Measurements from ENCODE around the gene HSP90AB1.
"Not testable (repeated sequence)": the region's sequence is repeated elsewhere in the genome, so short reads cannot be mapped to it uniquely, and the experiment has no call there.

Gene HSP90AB1

DNA sequence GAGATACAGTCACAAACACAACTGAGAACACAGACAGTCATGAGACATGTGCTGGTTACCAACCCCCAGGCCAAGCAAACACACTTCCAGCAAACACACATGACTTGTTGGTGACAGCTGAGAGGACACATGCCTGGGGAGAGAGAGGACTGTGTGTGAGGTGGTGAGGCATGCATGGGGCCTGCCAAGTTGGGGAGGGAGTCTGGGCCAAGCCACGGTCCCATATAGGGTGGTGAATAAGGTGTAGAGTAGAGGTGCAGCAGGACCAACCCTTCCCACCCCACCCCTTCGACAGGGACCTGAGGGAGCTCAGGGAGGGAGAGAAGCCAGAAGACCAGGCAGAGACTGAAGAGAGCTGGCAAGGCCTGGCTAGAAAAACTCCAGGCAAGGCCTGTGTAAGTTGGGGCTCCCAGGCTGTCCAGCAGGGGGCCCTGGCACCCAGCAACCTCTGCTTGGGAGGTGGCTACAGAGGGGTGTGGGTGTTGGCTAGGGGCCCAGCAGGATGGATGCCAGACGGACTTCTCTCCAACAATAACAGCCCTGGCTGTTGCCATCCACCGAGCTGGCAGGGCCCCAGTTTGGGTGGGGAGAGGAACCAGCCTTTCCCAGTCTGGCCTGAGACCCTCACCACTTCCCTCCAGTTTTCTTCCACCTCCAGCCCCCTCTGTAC is 25.5 kb upstream of the HSP90AB1 start:
- peak; percentile 58 for DNase-seq

DNA sequence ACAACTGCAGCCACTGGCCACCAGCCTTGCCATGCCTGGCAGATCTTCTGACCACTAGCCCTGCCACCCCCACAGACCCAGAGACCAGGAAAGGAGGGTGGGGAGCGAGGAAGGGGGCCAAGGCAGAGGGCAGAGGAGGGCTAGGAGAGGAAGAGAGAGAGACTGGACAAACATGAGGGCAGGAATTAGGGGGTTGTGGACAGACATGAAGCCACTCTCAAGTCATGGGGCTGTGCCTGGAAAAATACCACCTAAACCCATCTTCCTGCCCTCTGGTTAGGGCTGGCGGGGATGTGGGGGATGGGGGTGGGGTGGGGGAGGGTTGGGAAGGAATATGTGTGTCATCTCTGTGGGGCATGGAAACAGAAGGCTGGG is 25.0 kb upstream of the HSP90AB1 start:
- DNase-seq: no peak

DNA sequence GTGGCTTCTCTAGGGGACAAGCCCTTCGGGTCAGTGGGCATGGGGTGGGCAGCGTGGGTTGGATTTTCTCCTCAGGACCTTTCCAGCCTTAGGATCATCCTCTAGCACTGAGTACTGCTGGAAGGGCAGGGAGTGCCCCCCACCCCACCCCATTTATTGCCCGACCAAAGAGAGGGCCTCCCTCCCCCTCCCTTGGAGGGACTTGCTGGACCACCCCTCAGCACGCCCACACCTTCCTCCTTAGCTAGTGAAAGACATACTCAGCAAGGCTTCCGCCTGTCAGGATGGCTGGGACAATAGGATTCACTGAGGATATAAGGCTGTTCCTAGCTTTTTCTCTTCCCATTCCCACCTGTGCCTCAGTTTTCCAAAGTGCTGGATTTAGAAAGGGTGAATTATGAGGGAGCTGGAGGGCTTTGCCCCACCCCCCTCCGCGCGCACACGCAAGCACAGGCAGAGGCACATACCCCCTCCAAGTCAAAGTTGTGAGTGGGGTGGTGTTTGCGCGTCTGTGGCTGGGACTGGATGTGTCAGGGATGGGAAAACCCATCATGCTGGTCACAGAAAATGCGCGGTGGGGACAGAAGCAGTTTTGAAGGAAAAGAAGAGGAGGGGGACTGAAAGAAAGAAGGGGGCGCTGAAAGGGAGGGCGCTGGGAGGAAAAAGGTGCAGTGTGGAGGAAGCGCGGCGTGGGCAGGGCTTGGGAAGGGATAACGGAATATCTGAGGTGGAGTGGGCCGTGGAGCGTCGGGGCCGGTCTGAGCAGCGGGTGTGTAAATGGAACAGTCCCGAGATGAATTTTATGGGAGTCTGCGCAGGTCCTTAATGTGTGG is 24.2 kb upstream of the HSP90AB1 start:
- DNase-seq: peak; percentile 62

DNA sequence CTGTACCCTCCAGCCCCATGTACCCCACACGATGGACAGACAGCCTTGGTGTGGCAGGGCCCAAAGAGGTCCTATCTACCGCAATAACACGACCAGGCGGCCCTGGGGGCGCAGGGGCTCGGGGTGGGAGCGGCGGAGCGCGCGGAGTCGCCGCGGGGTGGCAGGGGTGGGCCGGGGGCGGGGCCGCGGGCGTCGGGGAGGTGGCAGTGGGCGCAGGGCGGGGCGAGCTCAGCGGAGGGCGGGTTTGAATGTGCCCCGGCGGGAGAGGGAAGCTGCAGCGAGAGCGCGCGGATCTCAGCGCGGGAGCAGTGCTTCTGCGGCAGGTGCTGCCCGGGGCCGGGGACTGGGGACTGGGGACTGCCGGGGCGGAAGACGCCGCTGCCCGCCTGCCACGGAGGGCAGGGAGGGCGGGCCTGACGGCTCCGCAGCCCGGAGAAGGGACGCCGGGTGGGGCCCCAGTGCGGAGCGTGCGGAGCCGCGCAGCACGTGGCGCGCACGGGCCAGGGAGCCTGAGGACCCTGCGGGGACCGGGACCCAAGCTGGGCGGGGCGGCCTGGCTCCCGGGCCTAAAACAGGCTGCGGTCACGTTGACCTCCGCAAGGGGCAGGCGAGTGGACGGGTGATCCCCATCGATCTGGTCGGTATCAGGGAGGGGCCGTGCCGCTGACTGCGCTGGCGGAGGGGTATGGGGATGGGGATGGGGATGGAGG is 23.4 kb upstream of the HSP90AB1 start, which contains the start of gene SLC29A1:
Gene SLC29A1, plus strand, starts transcription at position 277 of the 710 bp plus-strand sequence. CDS start 3,719 bp downstream, outside the sequence.
- peak; percentile 63 for DNase-seq

DNA sequence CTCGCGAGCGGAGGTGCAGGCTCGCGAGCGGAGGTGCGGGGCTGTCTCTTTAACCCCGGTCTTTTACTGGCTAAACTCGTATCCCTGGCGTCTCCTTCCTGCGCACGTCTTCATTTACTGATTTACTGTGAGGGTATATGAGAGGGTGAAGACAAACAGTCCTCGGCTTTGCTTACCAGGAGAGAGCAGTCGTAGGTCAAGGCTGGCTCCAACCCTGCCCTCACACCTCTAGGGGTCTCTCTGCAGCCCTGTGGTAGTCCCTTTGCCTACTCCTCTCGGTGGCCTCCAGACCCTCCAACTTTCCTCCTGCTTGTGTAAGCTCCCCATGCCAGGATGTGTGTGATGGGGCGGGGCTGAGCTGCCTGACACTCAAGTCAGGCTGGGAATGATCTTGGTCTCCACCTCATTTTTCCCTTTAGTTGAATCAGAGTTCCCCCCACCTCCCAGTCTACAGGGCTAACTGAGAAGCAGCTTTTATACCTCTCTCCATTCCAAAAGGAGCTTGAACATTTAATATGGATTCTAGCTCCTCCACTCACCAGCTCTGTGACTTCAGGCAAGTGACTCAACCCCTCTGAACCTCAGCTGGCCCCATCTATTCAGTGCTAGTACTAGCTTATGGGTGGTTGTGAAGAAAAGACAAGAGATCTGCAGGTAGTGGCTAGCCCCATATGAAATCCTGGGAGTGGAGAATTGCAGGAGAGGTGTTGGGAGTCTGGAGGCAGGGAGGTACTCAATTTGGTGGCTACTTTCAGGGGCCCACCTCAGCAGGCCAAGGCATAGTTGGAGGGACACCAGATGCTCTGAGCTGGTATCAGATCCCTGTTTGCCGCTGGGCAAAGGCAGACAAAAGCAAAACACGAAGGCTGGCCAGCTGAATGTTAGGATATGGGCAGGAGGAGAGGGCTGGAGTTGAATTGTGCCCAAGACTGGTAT is 22.6 kb upstream of the HSP90AB1 start:
- no peak for DNase-seq

DNA sequence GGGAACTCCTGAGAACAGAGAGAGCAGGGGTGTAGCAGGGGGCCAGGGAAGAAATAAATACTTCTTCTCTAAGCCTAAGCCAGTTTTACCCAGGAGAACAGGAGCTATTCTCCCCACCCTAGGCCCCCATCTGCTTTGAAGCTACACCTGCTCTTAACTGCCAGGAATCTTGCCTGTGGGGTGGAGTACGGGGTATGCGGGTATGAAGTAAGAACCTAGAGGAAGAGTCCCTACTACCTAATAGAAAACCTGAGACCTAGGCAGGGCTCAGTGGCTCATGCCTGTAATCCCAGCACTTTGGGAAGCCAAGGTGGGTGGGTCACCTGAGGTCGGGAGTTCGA is 22.0 kb upstream of the HSP90AB1 start:
- no peak for DNase-seq

DNA sequence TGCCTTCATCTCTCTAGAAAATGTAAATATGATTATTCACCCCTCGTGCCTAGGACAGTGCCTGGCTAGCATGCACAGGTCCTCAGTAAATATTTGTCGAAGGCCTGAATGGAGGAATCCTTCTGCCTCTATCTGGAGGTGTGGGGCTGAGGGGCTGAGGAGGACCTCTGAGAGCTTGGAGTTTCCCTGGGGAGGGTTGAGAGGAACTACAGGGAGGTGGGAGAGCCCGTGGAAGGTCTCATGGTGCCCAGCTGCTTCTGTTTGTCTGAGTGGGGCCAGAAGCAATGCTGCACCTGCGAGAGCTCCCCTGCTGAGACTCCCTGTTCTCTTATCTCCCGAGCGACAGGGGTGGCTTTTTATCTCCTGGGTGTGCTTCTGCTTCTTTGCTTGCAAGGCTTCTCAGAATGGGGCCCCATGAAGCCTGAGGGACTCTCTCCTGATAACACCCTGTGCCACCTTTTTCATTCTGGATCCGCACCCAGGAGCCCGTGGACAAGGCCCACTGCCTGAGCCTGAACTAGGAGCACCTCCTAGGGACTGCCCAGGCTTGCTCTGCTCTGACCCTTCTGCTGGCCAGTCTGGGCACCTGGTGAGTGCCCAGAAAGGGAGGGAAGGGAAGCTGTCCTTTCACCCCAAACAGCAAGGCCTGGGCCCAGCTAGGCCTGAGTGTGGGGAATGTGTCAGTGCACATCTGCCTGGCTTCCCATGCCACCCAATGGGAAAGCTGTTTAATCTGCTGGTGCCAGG is 21.1 kb upstream of the HSP90AB1 start:
- DNase-seq: no peak

DNA sequence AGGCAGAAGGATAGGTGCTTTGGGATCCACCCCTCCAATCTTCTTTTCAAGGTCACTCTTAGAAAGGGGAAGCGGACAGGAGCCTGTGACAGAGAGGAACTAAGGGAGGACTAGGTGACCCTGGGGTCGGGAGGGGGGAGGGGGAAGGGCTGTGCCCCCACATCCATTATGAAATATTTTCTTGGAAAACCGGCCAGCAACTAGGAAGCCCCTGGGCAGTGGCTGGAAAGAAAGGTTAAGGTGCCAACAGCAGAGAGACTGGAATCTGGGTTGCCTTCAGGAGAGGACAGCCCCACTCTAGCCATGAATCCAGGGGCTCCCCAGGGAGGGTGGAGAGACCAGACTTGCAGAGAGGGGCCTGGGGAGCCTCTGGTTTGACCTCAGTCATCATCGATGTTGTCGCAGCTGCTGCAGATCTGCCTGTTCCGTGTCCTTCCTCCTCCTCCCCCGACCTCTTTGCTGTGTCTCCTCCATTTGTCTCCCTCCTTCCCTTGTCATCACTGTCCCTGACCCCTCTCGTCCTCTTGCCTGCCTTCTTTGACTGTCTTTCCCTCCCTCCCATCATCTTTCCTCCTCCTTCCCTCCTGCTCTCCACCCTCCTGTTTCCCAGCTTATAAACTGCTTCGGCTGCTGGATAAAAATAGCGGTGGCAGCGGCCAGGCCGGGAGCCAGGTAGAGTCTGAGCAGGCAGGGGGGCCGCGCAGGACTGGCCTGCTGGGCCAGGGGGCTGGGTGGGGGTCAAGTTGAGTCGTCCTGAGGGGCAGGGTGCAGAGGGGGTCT is 20.3 kb upstream of the HSP90AB1 start:
- peak; percentile 44 for DNase-seq

DNA sequence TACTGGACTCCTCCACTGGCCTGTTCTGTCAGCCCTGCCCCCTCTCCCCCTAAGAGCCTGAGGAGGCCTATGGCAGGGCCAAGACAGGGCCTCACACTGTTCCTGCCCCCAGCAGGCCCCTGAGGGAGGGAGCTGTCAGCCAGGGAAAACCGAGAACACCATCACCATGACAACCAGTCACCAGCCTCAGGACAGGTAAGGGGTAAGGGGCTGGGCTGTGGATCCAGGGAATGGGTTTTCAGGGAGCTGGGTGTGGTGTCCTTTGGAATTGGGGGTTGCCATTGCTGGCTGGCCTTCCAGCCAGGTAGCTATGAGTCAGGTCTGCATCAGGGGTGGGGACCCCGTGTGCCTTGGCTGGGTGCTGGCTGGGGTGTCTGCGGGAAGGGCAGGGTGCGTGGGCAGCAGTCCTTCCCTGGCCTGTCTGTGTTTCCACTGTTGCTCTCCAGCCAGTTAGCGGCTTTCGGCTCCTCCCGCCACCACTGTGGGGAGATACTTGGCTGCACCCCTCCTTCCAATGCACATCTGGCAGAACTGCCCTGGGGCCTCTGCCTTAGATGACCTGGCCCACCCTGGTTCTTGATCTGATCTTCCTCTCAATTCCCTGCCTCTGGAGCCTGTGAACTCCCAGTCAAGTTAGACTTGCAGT is 19.6 kb upstream of the HSP90AB1 start:
- no peak for DNase-seq

DNA sequence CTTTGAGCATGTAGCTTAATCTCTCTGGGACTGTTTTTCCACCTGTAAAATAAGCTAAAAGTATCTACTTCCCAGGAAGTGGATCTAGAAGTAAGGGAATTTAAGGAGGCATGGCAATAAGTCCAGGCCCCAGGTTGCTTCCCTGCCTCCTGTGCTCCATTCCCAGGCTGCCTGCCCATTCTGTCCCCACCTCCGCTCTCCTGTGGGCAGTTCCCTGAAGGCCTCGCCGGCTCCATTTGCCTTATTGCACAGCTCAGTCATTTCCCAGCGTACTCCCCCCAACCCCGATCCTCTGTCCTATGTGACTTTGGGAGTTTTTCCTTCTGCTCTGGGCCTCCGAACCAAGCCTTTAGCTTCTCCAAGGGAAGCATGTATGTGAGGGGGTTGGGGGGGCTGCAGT is 18.9 kb upstream of the HSP90AB1 start:
- no peak for DNase-seq

DNA sequence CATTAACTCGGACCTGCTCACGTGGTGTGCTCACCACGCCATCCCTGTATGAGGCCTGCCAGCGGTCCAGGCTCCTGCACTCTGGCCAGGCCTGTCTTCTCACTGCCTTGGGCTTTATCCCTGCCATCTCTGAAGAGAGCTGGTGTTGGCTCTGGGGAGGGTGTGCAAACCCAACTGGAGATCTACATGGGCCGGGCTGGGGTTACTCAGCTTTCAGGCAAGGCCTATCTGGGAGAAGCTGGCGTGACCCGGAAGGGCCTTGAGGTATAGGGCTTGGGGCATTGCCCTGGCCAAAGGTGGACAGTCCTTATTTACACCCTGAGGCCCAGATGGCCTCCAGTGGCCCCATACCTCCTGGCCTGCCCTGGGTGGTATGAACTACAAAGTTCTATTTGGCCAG is 18.5 kb upstream of the HSP90AB1 start:
- DNase-seq: no peak

DNA sequence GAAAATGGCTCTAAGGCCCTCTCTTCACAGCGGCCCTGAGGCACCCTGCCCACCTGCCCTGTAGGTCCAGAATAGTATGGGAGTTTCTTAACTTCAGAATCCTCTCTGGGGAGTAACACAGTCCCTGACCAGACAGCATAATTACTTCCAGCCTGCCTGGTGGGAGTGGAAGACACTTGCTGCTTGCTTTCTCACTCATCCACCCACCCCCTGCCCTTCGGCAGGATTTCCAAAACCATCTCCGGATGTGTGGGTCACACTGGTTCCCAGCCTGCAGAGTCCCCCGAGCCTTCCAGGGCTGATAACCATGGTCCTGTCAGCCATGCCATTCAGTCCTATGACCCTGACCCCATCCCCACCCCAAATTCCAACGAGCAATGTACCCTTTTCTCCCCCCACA is 18.1 kb upstream of the HSP90AB1 start:
- no peak for DNase-seq

DNA sequence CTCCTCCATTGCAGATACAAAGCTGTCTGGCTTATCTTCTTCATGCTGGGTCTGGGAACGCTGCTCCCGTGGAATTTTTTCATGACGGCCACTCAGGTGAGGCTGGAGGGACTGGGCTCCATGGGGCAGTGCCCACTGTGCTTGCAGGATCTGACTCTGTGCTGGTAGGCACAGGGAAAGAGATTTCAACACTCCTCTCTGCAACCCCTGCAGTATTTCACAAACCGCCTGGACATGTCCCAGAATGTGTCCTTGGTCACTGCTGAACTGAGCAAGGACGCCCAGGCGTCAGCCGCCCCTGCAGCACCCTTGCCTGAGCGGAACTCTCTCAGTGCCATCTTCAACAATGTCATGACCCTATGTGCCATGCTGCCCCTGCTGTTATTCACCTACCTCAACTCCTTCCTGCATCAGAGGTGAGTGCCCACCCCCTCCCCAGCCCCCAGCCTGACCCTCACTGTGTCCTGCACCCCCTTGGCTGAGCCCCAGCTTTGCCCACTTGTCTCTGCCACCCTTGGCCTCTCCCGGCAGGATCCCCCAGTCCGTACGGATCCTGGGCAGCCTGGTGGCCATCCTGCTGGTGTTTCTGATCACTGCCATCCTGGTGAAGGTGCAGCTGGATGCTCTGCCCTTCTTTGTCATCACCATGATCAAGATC is 17.4 kb upstream of the HSP90AB1 start:
- DNase-seq: no peak

DNA sequence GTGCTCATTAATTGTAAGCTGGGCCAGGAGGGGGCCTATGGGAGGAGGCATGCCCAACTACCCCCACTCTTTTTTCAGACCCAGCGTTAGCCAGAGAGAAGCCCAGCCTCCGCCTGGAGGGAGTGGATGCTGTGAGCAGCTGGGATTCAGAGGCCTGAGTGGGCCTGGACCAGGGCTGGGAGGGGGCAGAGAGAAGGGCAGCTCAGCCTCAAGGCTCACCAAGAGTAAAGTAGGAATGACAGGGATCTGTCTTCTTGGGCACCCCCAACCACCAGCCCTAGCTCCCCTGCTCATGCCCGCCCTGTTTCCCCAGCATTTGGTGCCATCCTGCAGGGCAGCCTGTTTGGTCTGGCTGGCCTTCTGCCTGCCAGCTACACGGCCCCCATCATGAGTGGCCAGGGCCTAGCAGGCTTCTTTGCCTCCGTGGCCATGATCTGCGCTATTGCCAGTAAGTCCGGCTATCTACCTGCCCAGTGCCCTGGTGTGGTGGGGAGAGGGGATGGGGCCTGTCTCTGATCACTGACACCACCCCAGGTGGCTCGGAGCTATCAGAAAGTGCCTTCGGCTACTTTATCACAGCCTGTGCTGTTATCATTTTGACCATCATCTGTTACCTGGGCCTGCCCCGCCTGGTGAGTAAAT is 16.7 kb upstream of the HSP90AB1 start:
- no peak for DNase-seq

DNA sequence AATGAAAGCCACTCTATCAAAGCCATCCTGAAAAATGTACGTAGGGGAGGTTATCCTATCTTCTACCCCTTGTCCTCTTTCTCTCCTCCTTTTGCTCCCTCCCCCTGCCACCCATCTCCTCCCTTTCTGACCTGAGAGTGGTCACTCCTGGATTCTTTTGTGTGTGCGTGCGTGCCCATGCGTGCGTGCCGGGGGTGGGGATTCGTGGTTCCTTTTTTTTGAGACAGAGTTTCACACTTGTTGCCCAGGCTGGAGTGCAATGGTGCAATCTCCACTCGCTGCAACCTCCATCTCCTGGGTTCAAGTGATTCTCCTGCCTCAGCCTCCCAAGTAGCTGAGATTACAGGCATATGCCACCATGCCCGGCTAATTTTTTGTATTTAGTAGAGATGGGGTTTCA is 15.5 kb upstream of the HSP90AB1 start:
- not testable (repeated sequence) for DNase-seq

DNA sequence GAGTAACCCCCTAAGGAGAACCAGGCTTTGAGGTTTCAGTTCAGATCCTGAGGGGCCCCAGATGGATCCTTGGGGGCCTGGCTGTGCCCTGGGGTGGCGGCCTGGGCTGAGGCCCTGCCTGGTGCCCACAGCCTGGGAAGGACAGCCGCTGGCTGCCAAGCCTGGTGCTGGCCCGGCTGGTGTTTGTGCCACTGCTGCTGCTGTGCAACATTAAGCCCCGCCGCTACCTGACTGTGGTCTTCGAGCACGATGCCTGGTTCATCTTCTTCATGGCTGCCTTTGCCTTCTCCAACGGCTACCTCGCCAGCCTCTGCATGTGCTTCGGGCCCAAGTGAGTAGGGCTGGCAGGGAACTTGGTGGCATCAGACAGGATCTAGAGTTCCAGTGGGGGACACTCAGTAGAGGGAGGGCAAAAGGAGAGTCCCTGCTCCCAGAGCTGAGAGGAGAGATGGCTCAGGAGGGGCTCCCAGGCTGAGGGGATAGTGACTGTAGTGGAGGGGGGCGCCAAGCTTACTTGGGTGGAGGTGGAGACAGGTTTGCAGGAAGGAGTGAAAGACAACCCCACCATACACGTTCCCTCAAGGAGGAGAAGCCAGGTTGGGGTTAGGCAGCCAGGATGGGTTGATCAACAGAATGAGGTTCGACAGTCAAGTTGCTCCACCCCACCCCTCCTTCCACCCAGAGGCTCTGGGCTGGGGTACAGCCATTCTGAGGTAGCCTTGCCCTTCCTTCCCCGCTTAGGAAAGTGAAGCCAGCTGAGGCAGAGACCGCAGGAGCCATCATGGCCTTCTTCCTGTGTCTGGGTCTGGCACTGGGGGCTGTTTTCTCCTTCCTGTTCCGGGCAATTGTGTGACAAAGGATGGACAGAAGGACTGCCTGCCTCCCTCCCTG is 14.0 kb upstream of the HSP90AB1 start:
- DNase-seq: no peak

DNA sequence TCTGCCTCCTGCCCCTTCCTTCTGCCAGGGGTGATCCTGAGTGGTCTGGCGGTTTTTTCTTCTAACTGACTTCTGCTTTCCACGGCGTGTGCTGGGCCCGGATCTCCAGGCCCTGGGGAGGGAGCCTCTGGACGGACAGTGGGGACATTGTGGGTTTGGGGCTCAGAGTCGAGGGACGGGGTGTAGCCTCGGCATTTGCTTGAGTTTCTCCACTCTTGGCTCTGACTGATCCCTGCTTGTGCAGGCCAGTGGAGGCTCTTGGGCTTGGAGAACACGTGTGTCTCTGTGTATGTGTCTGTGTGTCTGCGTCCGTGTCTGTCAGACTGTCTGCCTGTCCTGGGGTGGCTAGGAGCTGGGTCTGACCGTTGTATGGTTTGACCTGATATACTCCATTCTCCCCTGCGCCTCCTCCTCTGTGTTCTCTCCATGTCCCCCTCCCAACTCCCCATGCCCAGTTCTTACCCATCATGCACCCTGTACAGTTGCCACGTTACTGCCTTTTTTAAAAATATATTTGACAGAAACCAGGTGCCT is 13.3 kb upstream of the HSP90AB1 start:
- no peak for DNase-seq

All from right kidney (tissue), 1 donor.